HCT116 (cell line): ENCODE measurements around the gene MAP4K4.

Source experiments
- CEBPB ChIP-seq: IDR thresholded peaks from 2 replicates; pipeline ENCODE4 v1.6.1; 2012; ENCODE audit warnings: low read depth
- CTCF ChIP-seq, 3 experiments: fragments of 200-600 bp in 1 of 3; sonication (generic) in 1 of 3; IDR thresholded peaks in 2 of 3; conservative IDR thresholded peaks in 1 of 3; 2 replicates each; pipeline ENCODE4 v1.5.1; 2012 to 2017; ENCODE audit warnings: low read depth in 2 of 3, low read length in 2 of 3, antibody characterized with exemption in 1 of 3, borderline replicate concordance in 1 of 3, control low read depth in 1 of 3, mild to moderate bottlenecking in 1 of 3, mixed read lengths in 1 of 3, mixed run types in 1 of 3, moderate library complexity in 1 of 3; ENCODE audit not compliant: insufficient read depth in 1 of 3
- EGR1 ChIP-seq: IDR thresholded peaks from 2 replicates; pipeline ENCODE4 v1.6.1; 2012; ENCODE audit warnings: low read depth
- ELF1 ChIP-seq: IDR thresholded peaks from 2 replicates; pipeline ENCODE4 v1.6.1; 2012; ENCODE audit warnings: low read depth, borderline replicate concordance
- EZH2 ChIP-seq: fragments of 200-600 bp; sonication (generic); IDR thresholded peaks from 2 replicates; pipeline ENCODE4 v1.6.1; 2017; ENCODE audit warnings: antibody characterized with exemption, mixed run types
- EZH2phosphoT487 ChIP-seq: fragments of 200-600 bp; IDR thresholded peaks from 2 replicates; pipeline ENCODE4 v1.6.1; 2018; ENCODE audit warnings: antibody characterized with exemption, borderline replicate concordance
- JUND ChIP-seq: IDR thresholded peaks from 2 replicates; pipeline ENCODE4 v1.6.1; 2012
- POLR2A ChIP-seq: IDR thresholded peaks from 2 replicates; pipeline ENCODE4 v1.7.0; 2011; ENCODE audit warnings: borderline replicate concordance; ENCODE audit not compliant: insufficient read depth, insufficient read length; ENCODE audit errors: extremely low read depth
- SRF ChIP-seq: IDR thresholded peaks from 2 replicates; pipeline ENCODE4 v1.6.1; 2012; ENCODE audit warnings: low read depth

- TF ChIP-seq EZH2 (no peak), POLR2A (no peak), CTCF (IDR thresholded peaks at IDR 0.05 in 2 of 3, conservative IDR thresholded peaks at IDR 0.05 in 1 of 3; ENCODE audit: borderline replicate concordance in 1 of 3, insufficient read depth in 1 of 3, low read depth in 2 of 3, low read length in 2 of 3) (no peak), ELF1 (no peak), JUND (no peak), EGR1 (no peak), SRF (no peak), EZH2phosphoT487 (no peak), CEBPB (no peak)
Observed at GRCh38 chr2:101678379-101678778, 19.1 kb upstream of the MAP4K4 start.
